Ishikawa (cell line): ENCODE results near the gene STEAP2.

Experiments used
- CEBPB ChIP-seq: IDR thresholded peaks from 2 replicates; pipeline ENCODE4 v1.6.1; 2012
- CREB1 ChIP-seq: IDR thresholded peaks from 2 replicates; pipeline ENCODE4 v1.6.1; 2012; ENCODE audit warnings: low read depth
- EGR1 ChIP-seq: IDR thresholded peaks from 2 replicates; pipeline ENCODE4 v1.6.1; 2012
- EP300 ChIP-seq: IDR thresholded peaks from 2 replicates; pipeline ENCODE4 v1.6.1; 2012; ENCODE audit warnings: borderline replicate concordance
- FOXM1 ChIP-seq: IDR thresholded peaks from 2 replicates; pipeline ENCODE4 v1.6.1; 2012; ENCODE audit warnings: low read depth, borderline replicate concordance
- MAX ChIP-seq: IDR thresholded peaks from 2 replicates; pipeline ENCODE4 v1.6.1; 2012
- NFIC ChIP-seq: IDR thresholded peaks from 2 replicates; pipeline ENCODE4 v1.6.1; 2012
- RAD21 ChIP-seq: IDR thresholded peaks from 2 replicates; pipeline ENCODE4 v1.6.1; 2012; ENCODE audit warnings: low read depth
- REST ChIP-seq: IDR thresholded peaks from 2 replicates; pipeline ENCODE4 v1.6.1; 2012; ENCODE audit warnings: low read depth, mild to moderate bottlenecking
- TAF1 ChIP-seq: IDR thresholded peaks from 2 replicates; pipeline ENCODE4 v1.6.1; 2012; ENCODE audit warnings: low read depth, mild to moderate bottlenecking
- TCF12 ChIP-seq: IDR thresholded peaks from 2 replicates; pipeline ENCODE4 v1.6.1; 2012; ENCODE audit warnings: low read depth
- TEAD4 ChIP-seq: IDR thresholded peaks from 2 replicates; pipeline ENCODE4 v1.6.1; 2012
- USF1 ChIP-seq: IDR thresholded peaks from 2 replicates; pipeline ENCODE4 v1.6.1; 2012
- YY1 ChIP-seq: IDR thresholded peaks from 2 replicates; pipeline ENCODE4 v1.6.1; 2012; ENCODE audit warnings: low read depth
- ZBTB7A ChIP-seq: IDR thresholded peaks from 2 replicates; pipeline ENCODE4 v1.6.1; 2012; ENCODE audit warnings: low read depth

The STEAP2 gene

GRCh38 chr7:90213521-90213920 lies 2.0 kb downstream of the STEAP2 start:
- no peak for TF ChIP-seq REST
- TF ChIP-seq FOXM1: no peak
- TF ChIP-seq NFIC: no peak
- TF ChIP-seq CEBPB: no peak
- TF ChIP-seq EGR1: no peak
- TF ChIP-seq TAF1: no peak
- TF ChIP-seq RAD21: no peak
- no peak for TF ChIP-seq YY1
- TF ChIP-seq EP300: no peak
- TF ChIP-seq ZBTB7A: no peak
- TF ChIP-seq TCF12: no peak
- TF ChIP-seq CREB1: no peak
- no peak for TF ChIP-seq USF1
- no peak for TF ChIP-seq TEAD4
- TF ChIP-seq MAX: no peak

- TF ChIP-seq YY1: no peak
- no peak for TF ChIP-seq FOXM1
- no peak for TF ChIP-seq TCF12
- TF ChIP-seq RAD21: no peak
These were observed 4.6 kb downstream of the STEAP2 start for GRCh38 chr7:90216080-90216674.

- TF ChIP-seq YY1 (no peak), MAX (no peak), EGR1 (no peak), REST (no peak), TAF1 (no peak), CEBPB (no peak), USF1 (no peak), ZBTB7A (no peak), TEAD4 (no peak), FOXM1 (no peak), EP300 (no peak), CREB1 (no peak), TCF12 (no peak), RAD21 (no peak), NFIC (no peak)
These were observed 5.2 kb downstream of the STEAP2 start for GRCh38 chr7:90216771-90217170.

GRCh38 chr7:90222390-90222789 lies 10.8 kb downstream of the STEAP2 start:
- no peak for TF ChIP-seq TEAD4

GRCh38 chr7:90222811-90223725 lies 11.5 kb downstream of the STEAP2 start:
- no peak for TF ChIP-seq NFIC
- no peak for TF ChIP-seq RAD21
- TF ChIP-seq EGR1: peak; percentile 88
- no peak for TF ChIP-seq TCF12
- no peak for TF ChIP-seq YY1
- TF ChIP-seq TEAD4: no peak
- peak; percentile 37; the same call in 1 of the 2 replicates for TF ChIP-seq CEBPB
- TF ChIP-seq MAX: no peak
- no peak for TF ChIP-seq FOXM1
- no peak for TF ChIP-seq TAF1
- no peak for TF ChIP-seq EP300
